GM23248 (cell line): ENCODE results near the gene SLC37A3. TPM values are rescaled to one million over a fixed set of nuclear protein-coding genes. Genes with fewer than 3 reads are reported as not detected.

ENCODE experiments used
- DNase-seq: peaks from one replicate; pipeline ENCODE4 v3.0.0-alpha.2; 2015
- H2AFZ ChIP-seq: fragments of 200-600 bp; sonication (generic); 2 replicates; pipeline ENCODE4 v1.6.1; 2016; ENCODE audit warnings: antibody characterized with exemption
- H3F3A ChIP-seq: fragments of 200-600 bp; sonication (generic); 2 replicates; pipeline ENCODE4 v1.6.1; 2016; ENCODE audit warnings: mild to moderate bottlenecking, antibody characterized with exemption, mixed run types; ENCODE audit not compliant: insufficient read depth
- H3K27ac ChIP-seq: fragments of 200-600 bp; sonication (generic); 2 replicates; pipeline ENCODE4 v1.5.1; 2016; ENCODE audit warnings: mild to moderate bottlenecking
- H3K27me3 ChIP-seq: fragments of 200-600 bp; sonication (generic); replicated peaks from 2 replicates; pipeline ENCODE4 v1.6.1; 2016; ENCODE audit warnings: mild to moderate bottlenecking; ENCODE audit not compliant: insufficient read depth
- H3K36me3 ChIP-seq: fragments of 200-600 bp; sonication (generic); 2 replicates; pipeline ENCODE4 v1.6.1; 2016; ENCODE audit warnings: low read depth, mild to moderate bottlenecking
- H3K4me1 ChIP-seq: fragments of 200-600 bp; sonication (generic); 2 replicates; pipeline ENCODE4 v1.6.1; 2016; ENCODE audit warnings: mild to moderate bottlenecking; ENCODE audit not compliant: insufficient read depth
- H3K4me2 ChIP-seq: fragments of 200-600 bp; sonication (generic); one replicate; pipeline ENCODE4 v1.6.1; 2016; ENCODE audit warnings: mild to moderate bottlenecking; ENCODE audit not compliant: unreplicated experiment
- H3K4me3 ChIP-seq: fragments of 200-600 bp; sonication (generic); 2 replicates; pipeline ENCODE4 v1.5.1; 2016; ENCODE audit warnings: mild to moderate bottlenecking
- H3K79me2 ChIP-seq: fragments of 200-600 bp; sonication (generic); 2 replicates; pipeline ENCODE4 v1.6.1; 2016; ENCODE audit warnings: mild to moderate bottlenecking; ENCODE audit not compliant: insufficient read depth
- H3K9ac ChIP-seq: fragments of 200-600 bp; sonication (generic); 2 replicates; pipeline ENCODE4 v1.6.1; 2016; ENCODE audit warnings: mild to moderate bottlenecking
- H3K9me2 ChIP-seq: fragments of 200-600 bp; sonication (generic); 2 replicates; pipeline ENCODE4 v1.6.1; 2016; ENCODE audit warnings: mixed run types, mild to moderate bottlenecking, moderate library complexity; ENCODE audit not compliant: insufficient read depth
- H3K9me3 ChIP-seq: fragments of 200-600 bp; sonication (generic); one replicate; pipeline ENCODE4 v1.6.1; 2017; ENCODE audit warnings: low read depth
- H4K20me1 ChIP-seq: fragments of 200-600 bp; sonication (generic); 2 replicates; pipeline ENCODE4 v1.6.0; 2016; ENCODE audit not compliant: insufficient read depth
- EZH2 ChIP-seq: fragments of 200-600 bp; sonication (generic); IDR thresholded peaks from 2 replicates; pipeline ENCODE4 v1.6.1; 2018; ENCODE audit warnings: antibody characterized with exemption, mild to moderate bottlenecking; ENCODE audit not compliant: insufficient read depth, poor library complexity, severe bottlenecking
- EZH2phosphoT487 ChIP-seq: fragments of 200-600 bp; sonication (generic); IDR thresholded peaks from 2 replicates; pipeline ENCODE4 v1.6.1; 2018; ENCODE audit warnings: antibody characterized with exemption, moderate library complexity, mild to moderate bottlenecking, low read depth; ENCODE audit not compliant: insufficient read depth
- WGBS, 2 experiments: methylation state at CpG; one replicate each; pipeline ENCODE4 v1.1.6; 2015 to 2017; ENCODE audit warnings: low lambda C conversion rate in 2 of 2, low coverage in 1 of 2; ENCODE audit errors: missing lambda C conversion rate in 2 of 2; 5-methylcytosine and 5-hydroxymethylcytosine counted together
- in situ Hi-C: fragments of 300-500 bp; cut with MboI; formaldehyde crosslinking; loops from 2 replicates; pipeline ENCODE4 v1.15.0; 2020
- polyA plus RNA-seq: library from polyadenylated mRNA; unstranded; fragments of >200 nt; fragmentation: Nextera tagmentation; extraction: Ambion mirVana; gene quantifications from 2 replicates; pipeline ENCODE4 v1.2.1, GENCODE V29; 2016
- total RNA-seq: library from RNA; depleted of rRNA; stranded (reverse); fragments of >200 nt; shearing (Covaris generic); gene quantifications from 2 replicates; pipeline ENCODE4 v1.2.3, GENCODE V29; 2014

SLC37A3 gene
- total and polyA plus RNA-seq, 2 experiments from 2014 or later: 39.8 to 61.7 TPM

- Histone ChIP-seq H3F3A (no peaks in the 10 kb centered on the region), H3K4me1 (no peaks in the 10 kb centered on the region), H3K36me3 (peaks cover 28% of the 10 kb centered on the region; the same call in 1 of the 2 replicates), H3K4me2 (no peak overlapping the region), H4K20me1 (no peaks in the 10 kb centered on the region), H3K9me3 (no peaks in the 10 kb centered on the region), H3K9ac (no peak overlapping the region), H3K4me3 (no peak overlapping the region), H3K79me2 (no peaks in the 10 kb centered on the region), H3K9me2 (no peaks in the 10 kb centered on the region), H3K27ac (no peak overlapping the region), H3K27me3 (no peaks in the 10 kb centered on the region), H2AFZ (no peak overlapping the region)
- 58 to 65% methylated on average over 10 of the region's 10 CpGs for WGBS, 2 experiments
- TF ChIP-seq EZH2 (no peak), EZH2phosphoT487 (no peak)
- no peak for DNase-seq
- in situ Hi-C loops: loop anchor here (25.0 kb wide), 1 partner anchor 696 kb away; no protein-coding TSS in a partner anchor
These were observed 65.1 kb downstream of the SLC37A3 start for GRCh38 chr7:140333223-140333622.

DNA sequence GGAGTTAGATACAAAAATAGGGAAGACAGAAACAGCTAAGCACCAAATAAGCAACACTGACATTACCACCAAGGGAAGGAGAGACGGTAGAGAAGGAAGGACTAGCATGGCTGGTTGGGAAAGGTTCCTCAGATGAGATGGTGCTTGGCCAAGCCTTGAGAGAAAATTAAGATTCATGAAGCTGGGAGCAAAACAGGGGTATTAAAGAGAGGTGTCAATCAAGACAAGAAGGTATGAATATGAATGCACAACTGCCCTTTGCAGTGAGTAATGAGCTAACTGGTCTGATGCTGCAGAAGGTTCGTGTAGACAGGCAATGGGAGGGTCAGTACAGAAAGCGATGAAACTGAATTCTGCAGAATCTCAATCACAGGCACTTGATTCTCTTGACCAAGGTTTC is 67.7 kb downstream of the SLC37A3 start:
- DNase-seq: no peak
- Histone ChIP-seq H3K4me2 (no peak overlapping the region), H3K79me2 (no peaks in the 10 kb centered on the region), H3K9me3 (no peaks in the 10 kb centered on the region), H2AFZ (no peak overlapping the region), H3K27ac (no peak overlapping the region), H4K20me1 (no peaks in the 10 kb centered on the region), H3F3A (peaks cover 9% of the 10 kb centered on the region; the same call in 1 of the 2 replicates), H3K36me3 (peaks cover 22% of the 10 kb centered on the region; the same call in 1 of the 2 replicates), H3K4me1 (0 out of 2 replicates have a peak, but pooled peaks cover 5% of the 10 kb centered on the region), H3K27me3 (no peaks in the 10 kb centered on the region), H3K4me3 (no peak overlapping the region), H3K9me2 (no peaks in the 10 kb centered on the region), H3K9ac (no peak overlapping the region)
- WGBS, 2 experiments: 85 to 87% methylated on average over 3 of the region's 3 CpGs
- no peak for TF ChIP-seq EZH2phosphoT487
- TF ChIP-seq EZH2: no peak
- in situ Hi-C loops: loop anchor here (25.0 kb wide), 1 partner anchor 693 kb away; no protein-coding TSS in a partner anchor

DNA sequence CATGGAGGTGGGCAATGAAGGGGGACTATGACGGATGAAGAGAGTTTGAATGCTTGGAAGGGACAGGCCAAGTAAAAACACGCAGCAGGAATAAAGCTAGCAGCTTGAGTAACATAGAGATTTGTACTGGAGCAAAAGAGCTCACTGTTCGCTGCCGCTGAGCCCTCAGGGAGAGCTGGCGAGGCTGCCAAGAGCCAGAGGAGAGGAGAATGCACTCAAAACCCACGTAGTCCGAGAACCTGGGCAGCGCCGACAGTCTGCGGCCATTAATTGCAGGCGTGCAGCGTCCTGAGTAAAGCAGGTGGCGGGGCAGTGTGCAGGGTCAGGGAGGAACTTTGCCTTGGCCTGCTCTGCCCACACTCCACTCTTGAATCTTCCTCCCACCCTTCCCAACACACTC is 68.2 kb downstream of the SLC37A3 start:
- 87 to 94% methylated on average over 13 of the region's 13 CpGs for WGBS, 2 experiments
- H3K9ac ChIP-seq: no peak overlapping the region
- no peak for DNase-seq
- no peaks in the 10 kb centered on the region for H4K20me1 ChIP-seq
- H3K9me2 ChIP-seq: no peaks in the 10 kb centered on the region
- H3K4me2 ChIP-seq: no peak overlapping the region
- H3K4me3 ChIP-seq: no peak overlapping the region
- 0 out of 2 replicates have a peak, but pooled peaks cover 5% of the 10 kb centered on the region for H3K4me1 ChIP-seq
- no peak overlapping the region for H3K27ac ChIP-seq
- H3K36me3 ChIP-seq: peaks cover 17% of the 10 kb centered on the region; the same call in 1 of the 2 replicates
- H3K9me3 ChIP-seq: no peaks in the 10 kb centered on the region
- H3F3A ChIP-seq: peaks cover 9% of the 10 kb centered on the region; the same call in 1 of the 2 replicates
- H2AFZ ChIP-seq: no peak overlapping the region
- no peaks in the 10 kb centered on the region for H3K27me3 ChIP-seq
- in situ Hi-C loops: loop anchor here (25.0 kb wide), 1 partner anchor 693 kb away; no protein-coding TSS in a partner anchor
- TF ChIP-seq EZH2phosphoT487: no peak
- no peaks in the 10 kb centered on the region for H3K79me2 ChIP-seq

GRCh38 chr7:140327261-140327661 is 71.1 kb downstream of the SLC37A3 start:
- H3K4me2 ChIP-seq: no peak overlapping the region
- H3F3A ChIP-seq: peaks cover 9% of the 10 kb centered on the region; the same call in 1 of the 2 replicates
- TF ChIP-seq EZH2 (no peak), EZH2phosphoT487 (no peak)
- H3K9ac ChIP-seq: no peak overlapping the region
- 61 to 64% methylated on average over 7 of the region's 7 CpGs for WGBS, 2 experiments
- no peak for DNase-seq
- H3K4me1 ChIP-seq: 0 out of 2 replicates have a peak, but pooled peaks cover 5% of the 10 kb centered on the region
- in situ Hi-C loops: loop anchor here (25.0 kb wide), 1 partner anchor 690 kb away; no protein-coding TSS in a partner anchor
- H3K27ac ChIP-seq: no peak overlapping the region
- no peak overlapping the region for H3K4me3 ChIP-seq
- no peaks in the 10 kb centered on the region for H3K27me3 ChIP-seq
- no peaks in the 10 kb centered on the region for H3K79me2 ChIP-seq
- no peaks in the 10 kb centered on the region for H3K9me2 ChIP-seq
- no peaks in the 10 kb centered on the region for H3K36me3 ChIP-seq
- no peaks in the 10 kb centered on the region for H3K9me3 ChIP-seq
- no peak overlapping the region for H2AFZ ChIP-seq
- H4K20me1 ChIP-seq: no peaks in the 10 kb centered on the region
